HFFc6 (cell line): ENCODE measurements around the gene DRAP1. TPM values are rescaled to one million over a fixed set of nuclear protein-coding genes. Genes with fewer than 3 reads are reported as not detected.

Experiments
- DNase-seq: peaks from one replicate; pipeline ENCODE4 v3.0.0-alpha.2; 2018
- H3K27ac Mint-ChIP-seq: 2 replicates; pipeline ENCODE4 v1.8.0; 2020; ENCODE audit warnings: mild to moderate bottlenecking, mixed read lengths
- H3K27me3 Mint-ChIP-seq: 2 replicates; pipeline ENCODE4 v1.8.0; 2021; ENCODE audit warnings: mild to moderate bottlenecking, moderate library complexity, mixed read lengths; ENCODE audit not compliant: insufficient read depth
- H3K36me3 Mint-ChIP-seq: 2 replicates; pipeline ENCODE4 v1.8.0; 2021; ENCODE audit warnings: low read depth, mixed read lengths
- H3K4me1 Mint-ChIP-seq: 2 replicates; pipeline ENCODE4 v1.8.0; 2020; ENCODE audit warnings: low read depth, mixed read lengths
- H3K4me3 Mint-ChIP-seq: 2 replicates; pipeline ENCODE4 v1.8.0; 2020; ENCODE audit warnings: mild to moderate bottlenecking, moderate library complexity, mixed read lengths
- H3K9me3 Mint-ChIP-seq: 2 replicates; pipeline ENCODE4 v1.8.0; 2020; ENCODE audit warnings: mild to moderate bottlenecking, mixed read lengths
- CTCF ChIP-seq: fragments of 200-600 bp; sonication (generic); IDR thresholded peaks from 2 replicates; pipeline ENCODE4 v1.5.0; 2021; ENCODE audit warnings: antibody characterized with exemption, mild to moderate bottlenecking
- total RNA-seq, 6 experiments: library from RNA; stranded (reverse); fragmentation: NEBNext Ultra II Directional; extraction: Animal tissue kit (Norgen Biotek cat#: 25700); gene quantifications; 2 replicates in 1 of 6; 3 replicates in 5 of 6; pipeline ENCODE4 v1.2.3, GENCODE V29; 2021

Gene DRAP1
- total RNA-seq, 6 experiments from 2014 or later = 362 to 687 (median 615) TPM

GRCh38 chr11:65952052-65952521 lies 32.9 kb downstream of the DRAP1 start:
- Mint-ChIP-seq H3K4me1 (peaks cover 6% of the 10 kb centered on the region; the same call in 1 of the 2 replicates), H3K27ac (no peak overlapping the region), H3K4me3 (no peak overlapping the region), H3K27me3 (peaks cover under 1% of the 10 kb centered on the region; the same call in 1 of the 2 replicates), H3K36me3 (no peaks in the 10 kb centered on the region), H3K9me3 (no peaks in the 10 kb centered on the region)
- no peak for DNase-seq
- TF ChIP-seq CTCF = no peak

- no peak for TF ChIP-seq CTCF
- Mint-ChIP-seq H3K4me3 (no peak overlapping the region), H3K36me3 (no peaks in the 10 kb centered on the region), H3K27me3 (no peaks in the 10 kb centered on the region), H3K4me1 (peaks cover 6% of the 10 kb centered on the region; the same call in 1 of the 2 replicates), H3K27ac (no peak overlapping the region), H3K9me3 (no peaks in the 10 kb centered on the region)
- no peak for DNase-seq
Measured at GRCh38 chr11:65953471-65953870, 34.2 kb downstream of the DRAP1 start.

GRCh38 chr11:65954771-65955170 lies 35.5 kb downstream of the DRAP1 start:
- H3K4me1 Mint-ChIP-seq = no peaks in the 10 kb centered on the region
- TF ChIP-seq CTCF = no peak
- no peak overlapping the region for H3K4me3 Mint-ChIP-seq
- H3K27me3 Mint-ChIP-seq = no peaks in the 10 kb centered on the region
- H3K36me3 Mint-ChIP-seq = no peaks in the 10 kb centered on the region
- no peaks in the 10 kb centered on the region for H3K9me3 Mint-ChIP-seq
- no peak overlapping the region for H3K27ac Mint-ChIP-seq
- no peak for DNase-seq

GRCh38 chr11:65958291-65958690 lies 39.1 kb downstream of the DRAP1 start:
- H3K4me3 Mint-ChIP-seq = no peak overlapping the region
- no peaks in the 10 kb centered on the region for H3K27me3 Mint-ChIP-seq
- no peaks in the 10 kb centered on the region for H3K9me3 Mint-ChIP-seq
- no peak for DNase-seq
- H3K4me1 Mint-ChIP-seq = peaks cover 18% of the 10 kb centered on the region
- H3K27ac Mint-ChIP-seq = no peak overlapping the region
- H3K36me3 Mint-ChIP-seq = peaks cover 5% of the 10 kb centered on the region
- no peak for TF ChIP-seq CTCF

GRCh38 chr11:65958774-65959420 lies 39.7 kb downstream of the DRAP1 start:
- Mint-ChIP-seq H3K4me1 (peaks cover 24% of the 10 kb centered on the region), H3K27me3 (no peaks in the 10 kb centered on the region), H3K27ac (no peak overlapping the region), H3K4me3 (no peak overlapping the region), H3K9me3 (no peaks in the 10 kb centered on the region), H3K36me3 (peaks cover 5% of the 10 kb centered on the region)
- DNase-seq = no peak
- no peak for TF ChIP-seq CTCF
